ENCODE measurements around the gene ITGB3BP. TPM values are rescaled to one million over a fixed set of nuclear protein-coding genes. Genes with fewer than 3 reads are reported as not detected.

Gene ITGB3BP
- total RNA-seq, 2 experiments from 2014 or later = 91.5 to 97.0 TPM

DNA sequence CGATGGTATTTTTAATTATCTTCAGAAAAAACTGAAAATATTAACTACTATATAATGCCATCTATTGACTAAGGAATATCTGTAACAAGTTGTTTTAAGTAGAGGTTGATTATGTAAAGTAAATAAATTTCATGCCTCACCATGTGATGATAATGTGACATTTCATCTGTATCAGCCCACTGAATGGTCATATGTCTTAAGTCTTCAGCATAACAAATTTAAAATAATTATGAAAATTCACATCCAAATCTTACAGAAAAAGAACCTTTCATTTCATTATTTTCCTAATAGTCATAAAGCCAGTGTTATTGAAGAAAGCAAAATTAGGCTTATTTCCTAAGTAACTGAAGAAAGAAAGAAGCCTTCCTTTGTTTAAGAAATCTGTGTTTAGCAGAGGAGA, 72.6 kb downstream of the ITGB3BP start:
- H4K20me1 ChIP-seq (ENCODE audit: insufficient read depth, low read length) = no peaks in the 10 kb centered on the region
- no peak overlapping the region for H3K4me3 ChIP-seq (ENCODE audit: low read depth, low read length, poor library complexity, severe bottlenecking)
- no peak for TF ChIP-seq EZH2phosphoT487 (IDR thresholded peaks at IDR 0.05; ENCODE audit: borderline replicate concordance, low read depth, low read length)
- TF ChIP-seq, protein P1, sequence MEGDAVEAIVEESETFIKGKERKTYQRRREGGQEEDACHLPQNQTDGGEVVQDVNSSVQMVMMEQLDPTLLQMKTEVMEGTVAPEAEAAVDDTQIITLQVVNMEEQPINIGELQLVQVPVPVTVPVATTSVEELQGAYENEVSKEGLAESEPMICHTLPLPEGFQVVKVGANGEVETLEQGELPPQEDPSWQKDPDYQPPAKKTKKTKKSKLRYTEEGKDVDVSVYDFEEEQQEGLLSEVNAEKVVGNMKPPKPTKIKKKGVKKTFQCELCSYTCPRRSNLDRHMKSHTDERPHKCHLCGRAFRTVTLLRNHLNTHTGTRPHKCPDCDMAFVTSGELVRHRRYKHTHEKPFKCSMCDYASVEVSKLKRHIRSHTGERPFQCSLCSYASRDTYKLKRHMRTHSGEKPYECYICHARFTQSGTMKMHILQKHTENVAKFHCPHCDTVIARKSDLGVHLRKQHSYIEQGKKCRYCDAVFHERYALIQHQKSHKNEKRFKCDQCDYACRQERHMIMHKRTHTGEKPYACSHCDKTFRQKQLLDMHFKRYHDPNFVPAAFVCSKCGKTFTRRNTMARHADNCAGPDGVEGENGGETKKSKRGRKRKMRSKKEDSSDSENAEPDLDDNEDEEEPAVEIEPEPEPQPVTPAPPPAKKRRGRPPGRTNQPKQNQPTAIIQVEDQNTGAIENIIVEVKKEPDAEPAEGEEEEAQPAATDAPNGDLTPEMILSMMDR (conservative IDR thresholded peaks at IDR 0.05; ENCODE audit: low read length) = no peak
- DNase-seq (ENCODE audit: low spot score) = no peak
- H3K4me2 ChIP-seq (ENCODE audit: low read length) = no peak overlapping the region
- H2AFZ ChIP-seq (ENCODE audit: low read length) = no peak overlapping the region
- no peaks in the 10 kb centered on the region for H3K9me3 ChIP-seq (ENCODE audit: low read length)
- H3K9me2 ChIP-seq (ENCODE audit: insufficient read depth, low read length) = no peaks in the 10 kb centered on the region
- no TSS peak for BruUV-seq (replicated peaks)
- POLR2A ChIA-PET = no interaction called here
- intact Hi-C loops (cut with micrococcal nuclease; ENCODE audit: unreplicated experiment) = no loop called here
- H3K36me3 ChIP-seq (ENCODE audit: insufficient read depth, low read length) = peaks cover 42% of the 10 kb centered on the region; the same call in 1 of the 2 replicates
- H3K27ac ChIP-seq (ENCODE audit: low read depth, low read length, poor library complexity, severe bottlenecking) = no peak overlapping the region
- CTCF ChIA-PET (ENCODE audit: unreplicated experiment) = no interaction called here
- no peaks in the 10 kb centered on the region for H3K4me1 ChIP-seq (ENCODE audit: insufficient read depth, low read length, poor library complexity, severe bottlenecking)
- no peaks in the 10 kb centered on the region for H3K79me2 ChIP-seq (ENCODE audit: insufficient read depth, low read depth, low read length)

DNA sequence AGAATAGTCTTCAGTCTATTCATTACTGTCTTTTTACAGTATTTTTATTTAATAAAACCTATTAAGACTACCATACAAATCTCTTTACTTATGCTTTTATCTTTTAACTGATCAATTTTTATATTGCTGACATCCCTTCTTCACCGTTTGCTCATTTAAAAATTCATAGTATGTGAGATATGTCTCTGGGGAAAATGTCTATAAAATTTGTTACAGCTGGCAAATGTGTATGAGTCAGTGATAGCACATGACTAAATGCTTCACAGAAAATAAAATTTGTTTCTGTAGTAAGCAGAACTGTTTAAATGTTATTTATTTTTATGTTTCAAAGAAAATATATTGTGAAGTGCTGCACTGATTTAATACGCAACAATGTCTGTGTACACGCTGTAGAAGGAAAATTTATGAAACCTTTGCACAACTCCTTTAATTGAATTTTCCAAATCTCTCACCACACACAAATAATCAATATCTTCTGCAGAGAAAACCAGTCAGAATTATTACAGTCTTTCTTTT, 74.2 kb downstream of the ITGB3BP start:
- Histone ChIP-seq H3K4me3 (ENCODE audit: low read depth, low read length, poor library complexity, severe bottlenecking) (no peak overlapping the region), H3K4me1 (ENCODE audit: insufficient read depth, low read length, poor library complexity, severe bottlenecking) (no peaks in the 10 kb centered on the region), H3K9me3 (ENCODE audit: low read length) (no peaks in the 10 kb centered on the region), H2AFZ (ENCODE audit: low read length) (no peak overlapping the region), H3K79me2 (ENCODE audit: insufficient read depth, low read depth, low read length) (no peaks in the 10 kb centered on the region), H4K20me1 (ENCODE audit: insufficient read depth, low read length) (no peaks in the 10 kb centered on the region), H3K9me2 (ENCODE audit: insufficient read depth, low read length) (no peaks in the 10 kb centered on the region), H3K36me3 (ENCODE audit: insufficient read depth, low read length) (peaks cover 42% of the 10 kb centered on the region; the same call in 1 of the 2 replicates), H3K27ac (ENCODE audit: low read depth, low read length, poor library complexity, severe bottlenecking) (no peak overlapping the region), H3K4me2 (ENCODE audit: low read length) (no peak overlapping the region)
- intact Hi-C loops (cut with micrococcal nuclease; ENCODE audit: unreplicated experiment) = no loop called here
- TF ChIP-seq EZH2phosphoT487 (IDR thresholded peaks at IDR 0.05; ENCODE audit: borderline replicate concordance, low read depth, low read length) = no peak
- TF ChIP-seq, protein P1 (conservative IDR thresholded peaks at IDR 0.05; ENCODE audit: low read length) = no peak
- ChIA-PET POLR2A (no interaction called here), CTCF (ENCODE audit: unreplicated experiment) (no interaction called here)
- BruUV-seq (replicated peaks) = no TSS peak
- DNase-seq (ENCODE audit: low spot score) = no peak

DNA sequence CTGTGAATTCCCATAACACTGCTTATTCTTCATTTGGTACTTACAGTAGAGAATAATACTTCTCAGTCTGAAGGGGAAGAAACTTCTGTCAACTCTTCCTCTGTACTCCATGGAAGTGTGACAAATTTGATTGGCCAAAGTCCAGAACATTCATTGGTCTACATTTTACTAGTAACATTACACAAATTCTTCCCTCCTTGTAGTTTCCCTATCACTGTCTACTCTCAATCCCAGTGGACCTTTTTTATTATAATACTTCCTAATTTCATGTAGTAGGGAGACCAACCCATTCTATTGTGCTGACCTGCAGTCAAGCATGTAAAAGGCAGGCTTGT, 80.9 kb downstream of the ITGB3BP start:
- POLR2A ChIA-PET = no interaction called here
- Histone ChIP-seq H3K9me2 (ENCODE audit: insufficient read depth, low read length) (no peaks in the 10 kb centered on the region), H3K9me3 (ENCODE audit: low read length) (no peaks in the 10 kb centered on the region), H2AFZ (ENCODE audit: low read length) (no peak overlapping the region), H4K20me1 (ENCODE audit: insufficient read depth, low read length) (no peaks in the 10 kb centered on the region), H3K27ac (ENCODE audit: low read depth, low read length, poor library complexity, severe bottlenecking) (no peak overlapping the region), H3K4me3 (ENCODE audit: low read depth, low read length, poor library complexity, severe bottlenecking) (no peak overlapping the region), H3K4me2 (ENCODE audit: low read length) (no peak overlapping the region), H3K36me3 (ENCODE audit: insufficient read depth, low read length) (peaks cover 24% of the 10 kb centered on the region; the same call in 1 of the 2 replicates), H3K4me1 (ENCODE audit: insufficient read depth, low read length, poor library complexity, severe bottlenecking) (peaks cover 20% of the 10 kb centered on the region), H3K79me2 (ENCODE audit: insufficient read depth, low read depth, low read length) (no peaks in the 10 kb centered on the region)
- DNase-seq (ENCODE audit: low spot score) = no peak
- intact Hi-C loops (cut with micrococcal nuclease; ENCODE audit: unreplicated experiment) = no loop called here
- TF ChIP-seq, protein P1 (conservative IDR thresholded peaks at IDR 0.05; ENCODE audit: low read length) = no peak
- TF ChIP-seq EZH2phosphoT487 (IDR thresholded peaks at IDR 0.05; ENCODE audit: borderline replicate concordance, low read depth, low read length) = no peak
- CTCF ChIA-PET (ENCODE audit: unreplicated experiment) = interaction anchor here (1.0 kb wide), 1 partner anchor 78 kb away, joined by 3 read pairs; no protein-coding TSS in a partner anchor
- BruUV-seq (replicated peaks) = no TSS peak

Measured in OCI-LY7 (cell line).